Activated T-helper 1 cell treated with anti-CD3 and anti-CD28 coated beads, Interleukin-2, amount 50 U/mL, for 16 hours (primary cell): ENCODE measurements around the gene TRAPPC6A.

Experiments
- DNase-seq, 2 donors: peaks; one replicate each; pipeline ENCODE4 v3.0.0-alpha.2; 2020; ENCODE audit warnings: low read depth in 1 of 2, low spot score in 1 of 2

TRAPPC6A gene, protein sequence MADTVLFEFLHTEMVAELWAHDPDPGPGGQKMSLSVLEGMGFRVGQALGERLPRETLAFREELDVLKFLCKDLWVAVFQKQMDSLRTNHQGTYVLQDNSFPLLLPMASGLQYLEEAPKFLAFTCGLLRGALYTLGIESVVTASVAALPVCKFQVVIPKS

GRCh38 chr19:45177817-45178261 lies at the start of gene TRAPPC6A:
TRAPPC6A (minus strand) TSS chr19:45178237; CDS start chr19:45178218, 19 bp downstream.
- DNase-seq: no peak

DNA sequence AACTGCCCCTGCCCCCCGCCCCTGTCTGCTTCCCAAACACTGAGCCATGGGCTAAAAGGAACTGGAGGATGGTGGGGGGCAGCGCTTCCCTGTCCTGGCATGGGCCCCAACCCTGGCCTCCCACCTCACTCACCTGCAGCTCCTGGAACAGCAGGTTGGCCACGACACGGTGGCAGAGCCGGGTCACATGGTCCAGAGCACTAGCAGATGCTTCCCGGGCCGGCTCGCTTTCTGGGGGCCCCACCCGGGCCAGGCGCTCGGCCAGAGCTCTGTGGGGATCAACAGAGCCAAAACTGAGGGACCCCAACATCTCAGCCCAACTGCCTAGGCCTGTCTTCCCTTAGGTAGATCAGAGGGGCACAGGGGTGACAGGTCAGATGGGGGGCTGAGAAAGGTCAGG lies 46.6 kb upstream of the TRAPPC6A start:
- DNase-seq: no peak

DNA sequence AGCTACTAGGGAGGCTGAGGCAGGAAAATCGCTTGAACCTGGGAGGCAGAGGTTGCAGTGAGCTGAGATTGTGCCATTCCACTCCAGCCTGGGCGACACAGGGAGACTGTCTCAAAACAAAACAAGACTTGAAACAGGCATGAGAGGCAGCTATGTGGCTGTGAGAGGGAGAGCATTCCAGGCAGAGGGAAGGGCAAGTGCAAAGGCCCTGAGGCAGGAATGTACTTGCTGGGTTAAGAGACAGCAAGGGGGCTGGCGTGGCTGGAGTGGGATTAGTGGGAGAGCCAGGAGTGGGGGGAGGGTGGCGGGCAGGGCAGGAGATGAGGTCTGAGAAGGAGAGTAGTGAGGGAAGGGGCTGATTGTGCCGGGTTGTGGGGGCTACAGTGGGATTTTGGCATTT lies 45.8 kb upstream of the TRAPPC6A start:
- no peak for DNase-seq

DNA sequence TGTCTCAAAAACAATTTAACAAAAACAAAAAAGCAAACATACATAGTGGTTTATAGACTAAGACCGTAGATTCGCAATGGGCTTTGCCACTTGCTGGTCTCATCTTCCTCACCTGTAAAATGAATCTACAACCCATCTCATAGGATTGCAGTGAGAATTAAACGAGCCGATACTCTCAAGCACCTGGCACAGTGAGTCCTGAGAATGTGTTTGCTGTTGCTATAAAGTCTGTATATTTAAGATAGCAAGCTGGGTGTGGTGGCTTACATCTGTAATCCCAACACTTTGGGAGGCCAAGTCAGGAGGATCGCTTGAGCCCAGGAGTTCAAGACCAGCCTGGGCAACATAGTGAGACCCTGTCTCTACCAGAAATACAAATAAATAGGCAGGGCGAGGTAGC lies 44.7 kb upstream of the TRAPPC6A start:
- DNase-seq: no peak

DNA sequence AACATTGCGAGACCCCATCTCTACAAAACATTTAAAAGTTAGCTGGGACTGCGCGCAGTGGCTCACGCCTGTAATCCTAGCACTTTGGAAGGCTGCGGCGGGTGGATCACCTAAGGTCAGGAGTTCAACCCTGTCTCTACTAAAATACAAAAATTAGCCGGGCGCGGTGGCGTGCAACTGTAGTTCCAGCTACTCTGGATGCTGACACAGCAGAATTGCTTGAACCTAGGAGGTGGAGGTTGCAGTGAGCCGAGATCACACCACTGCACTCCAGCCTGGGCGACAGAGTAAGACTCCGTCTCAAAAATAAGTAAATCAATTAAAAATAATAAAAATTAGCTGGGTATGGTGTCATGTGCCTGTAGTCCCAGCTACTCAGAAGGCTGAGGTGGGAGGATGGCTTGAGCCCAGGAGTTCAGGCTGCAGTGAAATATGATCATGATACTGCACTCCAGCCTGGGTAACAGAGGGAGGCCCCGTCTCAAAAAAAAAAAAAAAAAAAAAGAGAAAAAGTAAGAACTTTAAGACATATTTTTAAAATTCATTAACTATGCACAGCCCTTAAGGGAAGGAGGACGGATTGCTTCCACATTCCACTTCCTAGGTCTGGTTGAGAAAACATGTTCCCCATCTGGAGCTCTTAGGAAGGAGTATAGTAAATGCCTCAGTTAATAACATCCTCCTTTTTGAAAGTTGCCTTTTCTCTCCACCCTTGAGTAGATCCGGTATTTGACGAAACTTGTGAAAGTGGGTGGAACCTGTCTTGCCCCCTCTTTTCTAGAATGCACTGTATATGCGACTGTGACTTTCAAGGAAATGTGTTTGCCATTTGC lies 41.1 kb upstream of the TRAPPC6A start:
- no peak for DNase-seq

- DNase-seq: no peak
Measured at GRCh38 chr19:45218426-45218825, 40.4 kb upstream of the TRAPPC6A start.

GRCh38 chr19:45217957-45218334 lies 39.9 kb upstream of the TRAPPC6A start:
- DNase-seq: no peak

DNA sequence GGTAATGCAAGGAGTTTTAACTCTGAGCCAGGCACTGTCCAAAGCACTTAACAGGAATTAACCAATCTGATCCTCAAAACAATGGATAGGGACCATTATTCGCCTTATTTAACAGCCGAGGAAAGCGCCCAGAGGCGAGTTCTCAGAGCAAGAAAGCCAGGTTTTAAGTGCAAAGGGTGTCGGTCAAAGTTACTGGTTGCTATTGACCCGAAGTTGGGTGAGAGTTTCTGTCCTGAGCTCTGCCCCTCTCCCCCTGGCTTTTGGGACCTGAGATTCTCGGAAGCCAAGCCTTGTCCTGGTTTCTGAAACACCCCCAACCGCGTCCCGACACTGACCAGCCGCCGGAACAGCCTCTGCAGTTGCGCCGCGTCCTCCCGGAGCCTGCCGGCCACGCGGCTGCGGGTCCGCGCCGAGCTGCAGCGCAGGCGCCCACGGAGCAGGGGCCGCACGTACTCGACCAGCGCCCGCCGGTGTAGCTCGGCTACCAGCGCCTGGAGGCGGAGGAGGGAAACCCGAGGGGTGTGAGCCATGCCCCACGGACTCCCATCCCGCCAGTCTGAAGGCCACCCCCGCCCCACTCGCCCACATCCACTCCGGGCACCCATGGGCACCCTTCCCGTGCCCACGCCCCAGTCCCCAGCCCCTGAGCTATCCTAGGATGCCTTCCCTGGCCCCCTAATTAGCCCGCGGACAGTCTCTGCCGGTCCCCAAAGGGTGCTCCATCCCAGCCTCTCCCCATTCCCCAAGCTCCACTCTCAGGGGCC lies 39.3 kb upstream of the TRAPPC6A start:
- no peak for DNase-seq

- no peak for DNase-seq
Measured at GRCh38 chr19:45216667-45217066, 38.6 kb upstream of the TRAPPC6A start.

DNA sequence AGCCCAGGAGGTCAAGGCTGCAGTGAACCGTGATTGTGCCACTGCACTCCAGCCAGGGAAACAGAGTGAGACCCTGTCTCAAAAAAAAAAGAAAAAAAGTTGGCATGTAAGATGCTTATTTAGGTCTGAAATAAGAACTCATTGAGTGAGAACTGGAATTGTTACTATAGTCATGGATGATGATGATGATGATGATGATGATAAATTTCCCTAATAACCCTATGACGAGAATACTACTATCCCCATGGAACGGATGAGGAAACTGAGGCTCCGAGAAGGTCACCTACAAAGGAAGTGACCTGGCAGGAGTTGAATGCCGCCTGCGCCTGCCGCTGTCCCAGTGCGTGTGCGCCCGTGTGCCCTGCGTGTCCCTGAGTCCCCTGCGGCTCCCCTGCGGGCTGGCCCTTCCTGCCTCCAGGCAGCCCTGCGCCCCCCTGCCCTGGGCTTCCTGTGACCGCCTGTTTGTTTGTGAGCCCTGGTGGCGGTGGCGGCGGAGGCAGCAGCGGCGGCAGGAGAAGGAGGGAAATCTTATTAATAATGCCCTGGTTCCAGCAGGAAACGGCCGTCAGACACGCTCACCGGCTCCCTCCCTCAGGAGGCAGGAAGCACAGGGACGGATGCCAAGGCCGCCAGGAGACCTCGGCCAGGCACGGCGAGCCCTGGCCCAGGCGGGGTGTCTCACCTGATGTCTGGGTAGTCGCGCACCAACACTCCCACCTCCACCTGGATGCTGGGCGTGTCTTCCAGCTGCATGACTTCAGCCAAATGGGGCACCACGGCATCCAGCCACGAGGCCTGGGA lies 37.6 kb upstream of the TRAPPC6A start:
- no peak for DNase-seq

GRCh38 chr19:45213031-45213430 lies 35.0 kb upstream of the TRAPPC6A start:
- no peak for DNase-seq

DNA sequence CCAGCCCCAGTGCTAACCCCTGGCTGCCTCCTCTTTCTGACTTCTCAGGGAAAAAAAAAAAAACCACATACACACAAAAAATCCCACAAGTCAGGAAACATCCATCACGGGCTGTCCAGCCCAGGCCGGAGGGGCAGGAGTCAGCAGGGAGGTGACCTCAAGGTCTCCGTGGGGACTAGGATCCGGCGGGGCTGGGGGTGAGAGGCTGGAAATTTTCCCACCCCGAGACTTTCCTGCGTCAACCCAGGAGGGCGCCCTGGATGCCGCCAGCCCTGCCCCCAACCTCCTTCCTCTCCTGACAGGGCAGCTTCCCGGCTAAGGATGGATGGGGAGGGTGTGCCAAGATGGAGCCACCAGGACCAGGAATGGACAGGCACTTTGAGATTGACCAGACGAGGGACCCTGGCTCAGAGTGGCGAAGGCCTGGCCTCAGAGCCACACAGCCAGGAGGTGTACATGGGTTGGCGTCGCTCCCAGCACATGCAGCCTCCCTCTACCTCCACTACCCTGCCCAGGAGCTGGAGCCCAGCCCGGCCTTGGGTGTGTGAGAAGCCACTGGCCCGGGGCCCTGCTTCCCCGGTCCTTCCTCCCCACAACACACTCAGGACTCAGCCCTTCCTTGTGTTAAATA lies 33.8 kb upstream of the TRAPPC6A start:
- no peak for DNase-seq

GRCh38 chr19:45206328-45206727 lies 28.3 kb upstream of the TRAPPC6A start:
- DNase-seq: no peak

GRCh38 chr19:45205810-45206209 lies 27.8 kb upstream of the TRAPPC6A start:
- DNase-seq: no peak

DNA sequence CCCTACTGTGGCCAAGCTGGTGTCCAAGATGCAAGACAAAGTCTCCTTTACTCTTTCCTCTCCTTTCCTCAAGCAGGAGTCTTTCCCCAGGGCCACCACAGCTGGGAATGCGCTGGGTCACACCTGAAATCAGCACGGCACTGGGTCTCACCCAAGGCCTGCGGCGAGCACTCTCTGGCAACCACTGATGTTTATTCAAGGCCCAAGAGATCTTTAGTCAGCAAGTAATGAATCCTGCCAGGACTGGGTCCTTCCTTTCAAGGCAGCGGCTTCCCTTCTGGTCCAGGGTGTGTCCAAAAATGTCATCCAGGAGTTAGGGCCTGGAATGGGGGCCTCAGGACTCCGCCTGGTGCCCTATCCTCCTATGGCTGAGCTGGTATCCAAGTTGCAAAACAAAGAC lies 24.6 kb upstream of the TRAPPC6A start:
- no peak for DNase-seq

DNA sequence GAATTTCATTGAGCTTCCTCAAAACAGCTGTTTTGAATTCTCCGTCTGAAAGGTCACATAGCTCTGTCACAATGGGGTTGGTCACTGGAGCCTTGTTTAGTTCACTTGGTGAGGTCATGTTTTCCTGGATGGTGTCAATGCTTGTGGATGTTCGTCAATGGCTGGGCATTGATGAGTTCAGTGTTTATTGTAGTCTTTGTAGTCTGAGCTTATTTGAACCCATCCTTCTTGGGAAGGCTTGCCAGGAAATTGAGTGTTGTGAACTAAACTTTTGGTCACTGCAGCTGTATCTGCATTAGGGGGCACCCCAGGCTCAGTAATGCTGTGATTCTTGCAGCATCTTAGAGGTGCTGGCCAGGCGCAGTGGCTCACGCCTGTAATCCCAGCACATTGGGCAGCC lies 22.5 kb upstream of the TRAPPC6A start:
- no peak for DNase-seq

DNA sequence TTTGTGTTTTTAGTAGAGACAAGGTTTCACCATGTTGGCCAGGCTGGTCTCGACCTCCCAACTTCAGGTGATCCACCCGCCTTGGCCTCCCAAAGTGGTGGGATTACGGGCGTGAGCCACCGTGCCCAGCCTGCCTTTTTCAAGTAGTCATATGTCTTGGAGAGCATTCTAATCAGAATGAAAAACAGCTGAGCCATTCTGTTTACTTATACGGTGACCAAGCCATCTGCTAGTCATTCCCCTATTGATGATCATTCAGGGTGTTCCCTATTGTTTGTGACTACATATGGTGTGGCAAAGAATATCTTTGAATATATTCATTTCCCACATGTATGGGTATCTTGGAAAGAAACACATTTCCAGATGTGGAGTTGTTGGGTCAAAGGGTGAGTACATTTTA lies 17.7 kb upstream of the TRAPPC6A start:
- no peak for DNase-seq

DNA sequence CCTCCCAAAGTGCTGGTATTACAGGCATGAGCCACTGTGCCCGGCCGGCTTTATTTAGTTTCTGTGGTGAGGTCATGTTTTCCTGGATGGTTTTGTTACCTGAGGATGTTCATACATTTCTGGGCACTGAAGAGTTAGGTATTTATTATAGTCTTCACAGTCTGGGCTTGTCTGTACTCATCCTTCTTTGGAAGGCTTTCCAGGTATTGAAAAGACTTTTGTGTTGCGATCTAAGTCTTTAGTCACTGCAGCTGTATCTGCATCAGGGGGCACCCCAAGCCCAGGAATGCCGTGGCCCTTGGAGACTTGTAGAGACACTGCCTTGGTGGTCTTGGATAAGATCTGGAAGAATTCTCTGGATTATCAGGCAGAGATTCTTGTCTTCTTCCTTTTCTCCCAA lies 13.3 kb upstream of the TRAPPC6A start:
- DNase-seq: no peak

- DNase-seq: no peak
Measured at GRCh38 chr19:45189971-45190370, 11.9 kb upstream of the TRAPPC6A start.

DNA sequence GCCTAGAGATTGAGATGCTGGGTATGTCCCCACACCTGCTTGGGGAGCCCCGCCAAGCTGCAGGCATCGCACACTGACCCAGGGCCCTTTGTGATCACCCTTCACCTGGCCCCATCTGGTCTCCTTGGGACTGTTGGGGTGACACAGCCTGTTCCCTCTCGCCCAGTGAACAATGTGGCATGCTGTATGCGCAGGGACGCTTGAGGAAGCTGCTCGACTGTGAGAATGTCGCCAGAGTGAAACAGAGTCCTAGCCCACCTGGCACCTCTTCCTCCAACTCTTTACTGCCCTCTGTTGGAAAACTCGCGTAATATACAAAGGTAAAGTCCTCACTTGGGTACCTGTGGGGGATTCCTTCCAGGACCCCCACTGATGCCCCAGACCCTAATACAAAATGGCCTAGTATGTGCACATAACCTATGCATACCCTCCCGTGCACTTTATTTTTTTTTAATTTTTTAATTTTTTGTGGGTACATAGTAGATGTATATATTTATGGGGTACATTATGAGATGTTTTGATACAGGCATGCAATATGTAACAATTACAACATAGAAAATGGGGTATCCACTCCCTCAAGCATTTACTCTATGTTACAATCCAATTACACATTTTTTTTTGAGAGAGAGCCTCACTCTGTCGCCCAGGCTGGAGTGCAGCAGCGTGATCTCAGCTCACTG lies 9.5 kb upstream of the TRAPPC6A start:
- no peak for DNase-seq
